Kidney capillary endothelial cell (primary cell): Measurements from ENCODE around the gene NAP1L4.

Experiments
- DNase-seq: peaks from one replicate; pipeline ENCODE4 v3.0.0-alpha.2; 2018; ENCODE audit warnings: low spot score

NAP1L4 gene

DNA sequence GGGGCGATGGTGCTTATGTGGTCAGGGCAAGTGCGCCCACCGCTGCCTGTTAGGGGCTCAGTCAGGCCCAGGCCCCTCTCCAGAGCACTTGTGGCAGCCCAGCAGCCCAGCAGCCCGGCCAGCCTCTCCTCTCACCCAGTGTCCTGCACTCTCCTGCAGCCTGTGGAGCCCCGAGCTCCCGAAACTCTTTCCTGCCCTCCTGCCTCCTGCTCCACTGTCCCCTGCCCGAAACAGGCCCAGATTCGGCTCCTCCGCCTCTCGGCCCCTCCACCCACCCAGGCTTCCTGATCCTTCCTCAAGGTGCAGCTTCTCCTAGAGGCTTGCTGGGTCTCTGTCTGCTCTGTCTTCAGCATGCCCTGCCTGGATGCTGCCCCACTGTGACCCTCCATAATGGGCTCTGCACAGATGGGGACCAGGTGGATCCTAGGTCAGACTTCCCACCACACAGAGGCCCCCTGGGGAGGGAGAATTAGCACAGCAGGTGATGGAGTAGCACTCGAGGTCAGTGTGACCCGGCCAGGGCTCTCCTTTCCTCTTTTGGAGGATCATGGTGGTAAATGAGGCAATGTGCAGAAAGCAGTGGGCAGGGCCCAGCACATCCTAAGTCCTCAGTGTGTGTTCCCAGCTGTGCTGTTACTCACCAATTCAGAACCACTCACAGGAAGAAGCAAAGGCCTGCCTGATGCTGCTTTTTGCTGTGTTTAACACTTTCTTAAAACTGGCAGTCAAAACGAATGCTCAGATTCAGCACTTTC lies 18.6 kb upstream of the NAP1L4 start:
- DNase-seq: no peak

DNA sequence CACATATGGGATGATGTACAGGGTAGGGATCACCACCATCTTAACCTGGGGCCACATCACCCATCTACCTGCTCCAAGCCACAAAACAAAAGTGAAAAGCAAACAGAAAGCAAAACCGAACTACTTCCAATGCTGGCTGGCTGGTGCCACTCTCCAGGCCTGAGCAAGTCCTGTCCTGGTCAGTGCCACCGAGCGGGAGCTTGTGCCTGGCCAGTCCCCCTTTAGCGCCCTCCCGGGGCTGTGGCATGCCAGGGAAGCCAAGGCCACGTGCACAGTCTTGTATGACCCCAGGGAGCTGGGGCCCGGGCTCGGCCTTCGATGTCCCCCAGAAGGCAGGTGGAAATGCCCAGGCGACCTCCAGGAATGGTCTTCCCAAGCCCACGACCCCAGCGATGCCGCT lies 17.9 kb upstream of the NAP1L4 start:
- DNase-seq: no peak

DNA sequence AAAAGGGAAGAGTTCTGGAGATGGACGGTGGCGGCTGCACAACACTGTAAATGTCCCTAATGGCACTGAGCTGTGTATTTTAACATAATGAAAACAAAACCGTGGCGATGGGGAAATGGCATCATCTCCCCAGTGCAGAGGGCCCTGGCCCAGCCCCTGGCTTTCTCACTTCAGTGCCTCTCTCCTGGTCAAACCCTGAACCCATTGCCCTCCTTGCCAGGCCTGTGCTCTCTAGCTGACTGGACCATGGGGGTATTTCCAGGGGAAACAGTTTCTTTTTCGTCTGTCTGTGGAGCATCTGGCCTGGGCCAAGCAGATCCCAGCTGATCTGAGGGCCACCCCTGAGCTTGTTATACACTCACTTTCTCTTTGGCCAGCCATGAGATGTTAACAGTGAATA lies 17.4 kb upstream of the NAP1L4 start:
- no peak for DNase-seq

DNA sequence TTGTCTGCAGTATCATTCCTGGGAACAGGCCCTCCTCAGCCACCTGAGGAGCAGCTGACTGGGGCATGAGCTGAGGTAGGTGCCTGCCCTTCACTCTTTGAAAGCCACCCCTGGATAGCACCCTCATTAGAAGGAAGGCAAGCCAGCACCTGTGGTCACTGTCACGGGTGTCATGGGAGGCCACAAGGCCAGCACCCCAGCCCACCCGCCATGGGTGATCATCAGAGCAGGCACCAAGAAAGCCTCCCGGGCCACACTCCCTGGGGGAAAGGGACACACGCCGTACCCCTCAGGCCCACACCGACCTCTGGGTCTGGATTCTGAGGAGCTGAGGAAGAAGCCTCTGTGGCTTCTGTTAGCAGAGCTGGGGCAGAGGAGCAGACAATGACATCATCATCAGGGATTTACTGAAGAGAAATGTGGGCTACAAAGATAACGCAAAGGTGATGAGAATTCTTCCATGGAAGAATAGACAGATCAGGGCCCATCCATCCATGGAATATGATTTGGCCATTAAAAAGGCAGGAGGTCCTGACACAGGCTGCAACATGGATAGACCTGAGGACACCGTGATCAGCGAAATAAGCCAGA lies 16.7 kb upstream of the NAP1L4 start:
- no peak for DNase-seq

DNA sequence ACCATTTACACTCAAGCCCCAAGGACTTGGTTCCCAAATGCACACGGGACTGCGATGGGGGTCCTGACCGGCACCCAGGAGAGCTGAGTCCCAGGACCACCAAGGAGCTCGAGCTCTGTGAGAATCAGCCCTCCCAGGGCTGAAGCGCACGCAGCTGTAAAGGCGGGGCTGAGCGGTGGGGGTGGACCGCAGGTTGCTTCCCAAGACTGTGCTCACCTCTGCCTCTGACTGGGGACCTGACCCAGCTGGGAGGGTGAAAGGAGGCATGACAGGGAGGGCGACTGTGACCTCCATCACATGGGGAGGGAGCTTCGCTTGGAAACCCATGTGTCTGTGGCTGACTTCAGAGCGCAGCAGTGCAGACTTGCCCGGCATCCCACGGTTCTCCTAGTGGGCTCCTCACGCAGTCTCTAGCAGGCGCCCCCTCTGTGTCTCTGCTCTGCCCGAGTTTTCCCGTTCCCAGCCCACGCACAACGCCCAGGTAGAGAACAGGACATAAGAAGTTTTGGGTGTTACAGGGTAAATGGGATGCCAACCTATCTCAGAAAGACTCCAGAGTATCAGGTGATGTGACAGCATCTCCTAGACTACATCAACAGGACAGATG lies 15.4 kb upstream of the NAP1L4 start:
- no peak for DNase-seq

DNA sequence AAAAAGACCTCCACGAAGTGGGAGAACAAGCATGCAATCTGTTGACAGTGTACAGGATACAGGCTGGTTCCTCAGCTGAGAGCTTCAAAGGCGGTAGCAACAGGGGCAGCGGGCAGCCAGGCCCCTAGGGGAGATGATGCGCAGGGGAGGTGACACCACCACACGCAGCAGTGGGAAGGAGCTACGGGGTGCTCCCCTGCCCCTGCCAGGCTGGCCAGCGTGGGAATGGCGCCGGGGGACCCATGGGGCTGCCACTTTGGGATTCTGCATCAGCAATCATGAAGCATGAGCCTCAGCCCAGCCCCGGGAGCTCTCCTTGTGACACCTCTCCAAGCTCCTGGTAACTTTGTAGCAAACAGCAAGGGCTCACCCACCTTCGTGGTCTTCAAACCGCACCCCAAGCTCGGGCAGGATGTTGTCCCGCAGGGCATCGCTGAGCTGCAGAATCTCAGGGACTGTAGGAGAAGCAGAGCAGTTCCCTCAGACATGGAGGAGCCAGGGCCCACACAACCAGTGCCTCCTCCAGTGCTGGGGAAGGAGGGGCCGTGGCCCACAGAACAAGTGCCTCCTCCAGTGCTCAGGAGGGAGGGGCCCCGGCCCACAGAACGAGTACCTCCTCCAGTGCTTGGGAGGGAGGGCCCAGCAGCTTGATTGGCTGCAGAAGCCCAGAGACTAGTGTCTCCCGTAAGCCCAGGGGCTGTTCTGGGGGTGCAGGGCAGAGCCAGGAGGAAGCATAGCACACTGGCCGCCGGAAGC lies 14.6 kb upstream of the NAP1L4 start:
- DNase-seq: no peak

DNA sequence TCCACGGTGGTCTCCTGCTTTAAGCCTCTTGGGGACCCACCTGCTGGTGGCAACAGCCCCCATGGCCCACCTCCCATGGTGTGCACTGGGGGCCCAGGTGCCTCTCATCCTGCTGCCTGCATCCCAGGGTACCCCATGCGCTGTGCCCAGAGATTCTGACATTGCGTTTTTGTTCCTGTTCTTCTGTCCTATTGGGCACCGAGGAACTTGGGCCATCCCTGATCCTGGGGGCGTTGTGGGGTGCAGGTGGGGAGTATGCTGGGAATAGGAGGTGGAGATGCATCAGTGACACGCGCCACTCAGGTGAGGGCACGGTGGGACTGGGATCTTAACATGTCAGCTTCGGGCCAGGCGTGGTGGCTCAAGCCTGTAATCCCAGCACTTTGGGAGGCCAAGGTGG lies 12.4 kb upstream of the NAP1L4 start:
- DNase-seq: no peak

DNA sequence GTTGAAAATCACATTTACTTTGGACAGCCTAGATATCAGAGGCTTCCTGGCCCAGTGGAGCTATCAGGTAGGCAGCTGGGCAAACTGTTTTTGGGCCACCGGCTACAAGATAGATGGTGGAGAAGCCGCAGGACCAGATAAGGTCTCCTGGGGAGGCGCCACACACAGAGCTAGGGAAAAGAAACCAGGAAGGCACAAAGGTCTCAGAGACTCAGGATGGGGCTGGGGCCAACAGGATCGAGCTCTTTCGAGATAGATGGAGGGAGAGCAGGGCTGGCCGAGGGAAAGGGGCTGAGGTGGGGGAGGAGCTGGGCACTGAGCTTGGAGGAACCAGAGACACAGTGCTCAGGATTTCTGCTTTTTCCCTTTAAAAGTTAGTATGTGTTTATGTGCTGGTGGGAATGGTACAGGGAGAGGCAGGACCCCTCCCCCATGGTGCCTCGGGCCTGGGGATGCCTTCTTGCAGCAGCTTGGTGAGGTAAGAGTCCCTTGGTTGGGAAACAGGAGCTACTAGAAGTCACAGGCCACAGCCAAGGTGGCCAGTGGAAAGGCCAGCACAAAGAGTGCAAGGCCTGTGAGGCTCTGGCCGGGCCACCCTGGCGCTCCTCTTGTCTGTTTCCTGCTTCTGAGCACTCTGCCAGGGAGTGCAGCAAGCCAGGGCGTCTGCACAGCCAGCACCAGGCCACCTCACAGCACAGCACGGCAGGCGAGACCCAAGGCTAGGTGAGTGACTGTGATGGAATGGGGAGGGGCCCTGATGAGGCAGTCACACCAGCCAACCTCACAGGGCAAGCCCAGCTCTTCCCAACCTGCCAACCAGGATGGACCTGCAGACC lies 11.5 kb upstream of the NAP1L4 start:
- DNase-seq: no peak

DNA sequence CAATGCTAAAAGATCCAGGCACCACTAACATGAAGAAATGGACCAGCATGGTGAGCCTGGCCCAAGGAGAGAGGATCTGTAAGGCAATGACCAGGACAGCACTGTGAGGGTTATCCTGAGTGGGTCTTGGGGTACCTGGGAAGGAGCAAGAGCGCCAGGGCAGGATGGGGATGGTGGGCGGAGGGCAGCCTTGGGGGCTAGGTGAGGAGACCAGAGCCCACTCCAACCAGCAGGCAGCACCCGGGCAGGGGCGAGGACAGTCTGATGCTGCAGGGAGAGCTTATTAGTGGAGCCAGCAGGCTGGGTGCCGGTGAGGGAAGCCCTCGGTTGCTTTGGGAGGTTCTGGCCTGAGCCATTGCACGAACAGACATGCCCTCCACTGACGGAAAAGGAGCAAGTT lies 10.7 kb upstream of the NAP1L4 start:
- DNase-seq: no peak

DNA sequence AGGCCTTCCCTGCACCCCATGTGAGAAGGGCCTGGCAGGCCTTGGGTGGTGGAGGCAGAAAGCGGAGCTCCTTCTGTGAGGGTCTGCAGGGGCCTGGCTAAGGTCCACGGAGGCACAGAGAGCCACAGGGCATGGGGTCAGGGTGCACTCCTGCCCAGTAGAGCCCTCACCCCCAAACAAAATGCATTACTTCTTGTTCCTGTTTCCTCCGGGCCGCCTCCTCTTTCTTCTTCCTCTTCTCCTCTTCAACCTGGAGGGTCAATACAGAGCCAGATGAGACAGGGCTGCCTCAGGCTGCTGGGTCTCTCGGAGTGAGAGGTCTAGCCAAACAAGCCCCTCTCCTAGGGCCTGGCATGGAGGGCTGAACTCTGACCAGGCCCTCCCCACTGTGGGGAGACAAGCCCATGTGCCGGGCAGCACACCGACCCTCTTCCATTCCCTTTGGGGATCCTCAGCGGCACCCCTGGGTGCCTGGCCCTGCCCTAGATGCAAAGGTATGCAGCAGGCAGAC lies 10.3 kb upstream of the NAP1L4 start:
- no peak for DNase-seq

DNA sequence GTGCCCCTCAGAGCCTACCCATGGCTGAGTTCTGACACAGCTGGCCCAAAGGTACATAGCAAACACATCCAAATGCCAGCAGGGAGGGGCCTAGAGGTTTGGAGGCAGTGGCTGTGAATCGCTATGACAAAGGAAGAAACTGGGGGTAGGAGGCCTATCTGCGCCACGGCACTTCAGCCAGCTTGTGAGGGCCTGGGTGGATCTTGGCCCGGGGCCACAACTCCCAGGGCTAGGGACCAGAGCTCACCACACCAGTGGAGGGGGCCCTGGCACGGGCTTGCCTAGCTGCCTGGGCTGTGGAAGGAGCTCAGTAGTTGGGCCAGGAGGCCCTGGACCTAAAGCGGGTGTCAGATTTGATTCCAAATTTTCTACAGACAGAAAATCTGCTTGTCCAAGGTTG lies 9.4 kb upstream of the NAP1L4 start:
- DNase-seq: no peak

DNA sequence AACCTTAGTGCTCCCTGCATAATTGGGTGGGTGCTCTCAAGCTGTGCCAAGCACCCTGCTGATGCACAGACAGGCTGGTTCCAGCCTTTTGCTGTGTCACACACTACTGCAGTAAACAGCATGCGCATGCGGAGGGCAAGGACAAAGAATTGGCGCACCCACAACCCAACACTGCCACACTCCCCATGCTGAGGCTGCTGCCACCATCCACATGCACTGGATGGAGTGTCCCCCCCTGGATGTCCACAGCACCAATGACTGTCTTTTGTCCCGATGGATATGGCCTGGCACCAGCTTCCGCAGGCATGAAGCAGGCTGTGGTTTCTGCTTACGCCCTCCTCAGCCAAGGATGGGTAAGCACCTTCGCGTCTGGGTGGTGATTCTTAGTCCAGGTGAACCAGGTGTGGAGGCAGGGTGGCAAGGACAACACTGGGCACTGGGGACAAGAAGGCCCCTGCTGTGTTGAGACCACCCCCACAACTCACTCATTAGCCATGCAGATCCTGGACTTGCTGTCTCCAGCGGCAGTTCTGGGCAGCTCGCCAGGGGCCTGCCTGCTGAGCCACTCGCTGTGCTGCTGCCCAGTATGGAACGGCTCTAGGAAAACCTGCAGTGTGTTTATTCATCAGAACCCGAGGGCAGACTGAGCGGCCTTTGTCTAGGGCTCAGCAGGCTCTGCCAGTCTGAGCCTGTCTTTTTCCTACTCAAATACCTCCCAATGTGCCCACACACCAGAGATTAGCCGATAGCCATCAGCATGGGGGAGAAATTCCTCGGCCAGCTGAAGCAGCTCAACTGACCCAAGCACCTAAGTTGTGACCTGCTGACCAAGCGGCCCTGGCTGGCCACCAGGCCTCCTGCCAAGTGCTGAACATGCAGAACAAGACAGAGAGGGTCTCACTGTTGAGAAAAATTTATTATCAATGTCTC lies 8.2 kb upstream of the NAP1L4 start:
- DNase-seq: no peak

DNA sequence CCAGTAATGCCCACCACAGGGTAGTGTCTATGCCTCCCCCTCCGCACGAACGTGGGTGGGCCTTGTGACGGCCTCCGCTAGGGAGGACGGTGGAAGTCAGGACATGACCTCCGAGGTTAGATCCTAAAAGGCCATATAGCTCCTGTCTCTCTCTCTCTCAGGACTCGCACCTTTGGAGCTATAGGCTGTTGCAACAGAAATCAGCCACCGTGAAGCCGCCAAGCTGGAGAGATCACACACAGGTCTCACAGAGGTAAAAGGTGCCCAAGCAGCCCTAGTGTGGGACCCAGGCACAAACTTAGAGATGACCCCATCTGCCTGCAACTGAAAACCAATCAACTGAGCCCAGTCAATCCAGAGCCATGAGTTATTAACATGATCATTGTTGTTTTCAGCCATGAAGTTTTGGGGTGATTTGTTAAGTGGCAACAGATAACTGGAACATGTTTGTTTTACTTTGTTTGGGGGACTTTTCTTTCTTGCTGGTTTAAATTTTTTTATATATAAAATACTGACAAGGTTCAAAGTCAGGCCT lies 7.4 kb upstream of the NAP1L4 start:
- DNase-seq: no peak

DNA sequence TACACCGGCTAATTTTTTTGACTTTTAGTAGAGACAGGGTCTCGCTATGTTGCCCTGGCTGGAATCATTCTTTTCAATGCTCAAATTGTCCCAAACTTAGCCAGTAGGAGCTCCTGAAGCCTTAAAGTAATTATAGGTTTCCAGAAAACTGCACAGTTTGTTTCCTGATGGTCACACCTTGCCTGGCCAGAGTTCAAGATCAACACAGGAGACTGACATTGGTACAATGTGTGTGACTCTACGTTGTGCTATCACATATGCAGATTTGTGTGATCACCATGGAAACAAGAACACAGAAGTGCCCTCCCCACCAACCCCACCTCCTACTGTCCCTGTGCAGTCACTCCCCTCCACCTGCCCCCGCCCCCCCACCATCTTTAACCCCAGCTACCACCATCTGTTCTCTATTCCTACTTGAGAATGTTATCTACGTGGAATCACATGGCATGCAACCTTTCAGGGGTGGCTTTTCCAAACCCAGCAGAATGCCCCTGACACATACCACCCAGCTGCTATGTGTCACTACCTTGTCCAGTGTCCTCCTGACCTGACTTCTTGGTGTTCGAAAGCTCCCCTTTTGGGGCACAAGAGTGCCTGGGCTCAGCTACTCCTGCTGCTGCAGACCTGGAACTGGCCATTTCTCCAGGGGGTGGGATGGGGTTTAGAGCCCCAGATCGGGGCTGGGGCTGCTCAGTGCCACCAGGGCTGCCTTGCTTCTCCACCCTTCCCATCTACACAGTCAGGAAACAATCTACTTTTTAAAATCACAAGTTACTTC lies 6.1 kb upstream of the NAP1L4 start:
- no peak for DNase-seq

DNA sequence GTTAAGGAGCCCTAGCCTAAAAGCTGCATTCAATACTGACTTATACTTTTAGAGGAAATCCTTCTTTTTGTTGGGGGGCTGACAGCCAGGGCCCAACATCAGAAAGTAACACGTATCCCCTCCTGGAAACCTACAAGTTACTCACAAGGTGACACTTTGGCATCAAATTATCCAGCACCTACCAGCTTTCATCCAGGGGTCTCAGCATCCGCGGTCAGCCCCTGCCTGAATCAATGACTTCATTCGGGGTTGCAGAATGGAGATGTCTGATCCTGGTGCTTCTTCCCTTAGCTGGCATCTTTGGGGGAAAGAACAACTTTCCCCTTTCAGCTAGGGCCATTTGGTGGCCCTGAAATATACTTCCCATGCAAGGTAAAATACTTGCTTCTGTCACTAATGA lies 5.3 kb upstream of the NAP1L4 start:
- DNase-seq: no peak

DNA sequence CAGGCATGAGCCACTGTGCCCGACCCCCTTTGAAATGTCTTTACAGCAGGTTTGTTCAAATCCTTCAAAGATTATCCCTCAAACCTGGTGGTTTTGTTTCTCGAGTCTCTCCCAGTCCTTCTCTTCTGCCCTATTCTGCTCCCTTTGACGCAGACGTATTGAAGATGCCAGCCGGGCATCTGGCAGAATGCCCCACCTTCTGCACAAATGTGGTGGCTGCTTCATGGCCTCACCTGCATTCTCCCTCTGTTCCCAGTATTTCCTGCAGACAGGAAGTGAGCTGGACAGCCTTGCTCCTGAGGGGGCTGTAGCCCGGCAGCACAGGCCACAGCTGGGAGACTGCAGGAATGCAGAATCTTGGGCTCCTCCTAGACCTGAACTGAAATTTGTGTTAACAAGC lies 4.8 kb upstream of the NAP1L4 start:
- DNase-seq: no peak

DNA sequence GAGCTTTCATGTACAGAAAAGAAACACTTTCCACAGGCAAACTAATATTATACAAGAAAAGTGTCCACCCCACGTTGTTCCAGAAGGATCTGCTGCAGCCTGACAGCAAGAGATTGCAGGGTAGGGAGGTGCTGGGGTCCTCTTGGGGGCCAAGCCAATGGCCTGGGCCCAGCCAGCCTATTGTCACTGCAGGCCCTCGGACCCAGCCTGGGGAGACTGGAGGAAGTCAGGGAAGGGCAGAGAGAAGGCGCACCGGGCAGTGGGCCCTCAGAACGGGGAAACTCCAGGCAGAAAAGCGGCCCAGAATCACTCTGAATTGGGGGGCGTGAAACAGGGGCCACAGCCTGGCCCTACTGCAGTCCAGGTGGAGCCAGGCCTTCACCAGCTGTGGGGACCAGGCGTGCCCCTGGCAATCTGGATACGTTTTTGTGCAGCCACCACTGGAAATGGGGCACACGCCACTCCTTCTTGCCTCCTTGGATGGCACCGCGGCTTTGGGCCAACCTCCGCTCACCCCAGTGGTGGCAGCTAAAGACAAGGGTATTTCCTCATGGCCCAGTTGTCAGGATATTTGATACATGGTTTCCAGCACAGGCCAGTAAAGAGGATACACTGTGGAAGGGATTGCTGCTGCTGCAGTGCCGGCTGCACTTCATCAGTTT lies 3.9 kb upstream of the NAP1L4 start:
- no peak for DNase-seq

DNA sequence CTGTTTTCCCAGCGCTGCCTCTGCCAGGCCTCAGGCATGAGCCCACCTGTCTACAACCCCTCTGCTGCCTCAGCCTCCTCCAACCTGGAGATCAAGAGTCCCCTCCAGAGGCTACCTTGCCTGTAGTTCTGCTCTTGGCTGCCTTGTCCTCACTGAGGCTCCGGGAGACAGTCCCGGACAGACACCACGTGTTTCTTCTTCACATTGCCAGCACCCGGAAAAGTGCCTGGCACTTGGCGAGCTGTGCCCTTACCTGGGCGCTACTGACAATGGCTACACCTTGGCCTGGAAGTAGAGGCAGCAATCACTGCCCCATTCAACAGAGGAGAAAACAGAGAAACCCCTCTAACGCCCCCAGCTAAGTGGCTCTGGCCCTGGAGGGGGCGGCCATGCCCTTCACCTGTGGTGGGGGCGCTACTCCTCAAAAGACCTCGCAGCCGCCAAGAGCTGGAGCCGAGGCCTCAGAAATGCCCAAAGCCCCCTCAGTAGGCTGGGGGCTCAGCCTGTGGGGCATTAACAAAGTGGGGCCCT lies 3.0 kb upstream of the NAP1L4 start:
- no peak for DNase-seq

DNA sequence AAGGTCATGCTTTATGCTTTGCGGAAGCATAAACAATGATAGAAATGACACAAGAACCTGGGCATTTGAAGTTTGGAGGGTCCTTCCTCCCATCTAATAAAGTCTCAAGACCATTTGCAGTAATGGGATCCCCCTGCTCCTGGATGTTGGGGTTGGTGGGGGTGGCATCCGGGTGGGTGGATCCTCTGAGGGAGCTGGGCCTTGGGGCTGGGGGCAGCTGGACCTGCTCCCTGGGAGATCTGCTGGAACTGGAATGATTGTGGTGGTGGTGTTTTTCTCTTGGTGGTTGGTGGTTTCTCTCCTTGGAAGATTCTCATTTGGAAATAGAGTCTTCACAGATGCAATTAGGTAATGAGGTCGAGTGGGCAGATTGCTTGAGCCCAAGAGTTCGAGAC lies 2.2 kb upstream of the NAP1L4 start:
- no peak for DNase-seq
